Ascending aorta (tissue), 2 donors: ENCODE measurements around the gene HTR3E. TPM values are rescaled to one million over a fixed set of nuclear protein-coding genes. Genes with fewer than 3 reads are reported as not detected.

Experiments
- DNase-seq, 2 donors: peaks; one replicate each; pipeline ENCODE4 v3.0.0-alpha.2; 2019; ENCODE audit warnings: low spot score in 2 of 2
- H3K27ac ChIP-seq, 2 donors: fragments of 200-600 bp; sonication (generic); one replicate each; pipeline ENCODE4 v1.5.1; 2016 to 2017; ENCODE audit warnings: mild to moderate bottlenecking in 1 of 2
- H3K27me3 ChIP-seq: fragments of 200-600 bp; sonication (generic); one replicate; pipeline ENCODE4 v1.5.1; 2017
- H3K36me3 ChIP-seq, 2 donors: fragments of 200-600 bp; sonication (generic); one replicate each; pipeline ENCODE4 v1.5.1; 2016
- H3K4me1 ChIP-seq, 2 donors: fragments of 200-600 bp; sonication (generic); one replicate each; pipeline ENCODE4 v1.5.1; 2016 to 2017; ENCODE audit warnings: mild to moderate bottlenecking in 1 of 2
- H3K4me3 ChIP-seq, 2 donors: fragments of 200-600 bp; sonication (generic); one replicate each; pipeline ENCODE4 v1.5.1; 2016 to 2017; ENCODE audit warnings: mild to moderate bottlenecking in 1 of 2
- H3K9me3 ChIP-seq, 2 donors: fragments of 200-600 bp; sonication (generic); one replicate each; pipeline ENCODE4 v1.5.1; 2016
- CTCF ChIP-seq, 3 experiments: fragments of 200-600 bp in 2 of 3; fragments of 450-650 bp in 1 of 3; sonication (generic) in 2 of 3; IDR thresholded peaks; one replicate each; pipeline ENCODE4 v1.5.1; 2016 to 2019; ENCODE audit warnings: antibody characterized with exemption in 3 of 3, mild to moderate bottlenecking in 1 of 3, moderate library complexity in 1 of 3
- intact Hi-C: fragments of 100-400 bp; cut with DNase I; formaldehyde crosslinking; loops from one replicate; pipeline ENCODE4 v1.15.1; 2023
- total RNA-seq: library from RNA; depleted of rRNA; stranded (reverse); fragments of >200 nt; gene quantifications from one replicate; pipeline ENCODE4 v1.1.0, GENCODE V29; 2016

Gene HTR3E
- total RNA-seq = not detected

GRCh38 chr3:184096811-184097383, at the start of gene HTR3E:
TSS of gene HTR3E (plus strand) at chr3:184097064. CDS start at chr3:184097530, 466 bp downstream.
- peaks cover 0 to 11% of the 10 kb centered on the region in 2 donors for H3K9me3 ChIP-seq
- H3K36me3 ChIP-seq = no peaks in the 10 kb centered on the region
- no peaks in the 10 kb centered on the region for H3K27me3 ChIP-seq
- H3K4me1 ChIP-seq = no peaks in the 10 kb centered on the region
- DNase-seq = no peak
- no peak within 1 kb of the TSS for H3K4me3 ChIP-seq
- no peak within 1 kb of the TSS for H3K27ac ChIP-seq
- TF ChIP-seq CTCF (IDR thresholded peaks at IDR 0.05) = no peak
- intact Hi-C loops = no loop called here

GRCh38 chr3:184050217-184050847, 46.5 kb upstream of the HTR3E start:
- Histone ChIP-seq H3K36me3 (no peaks in the 10 kb centered on the region), H3K4me3 (no peak overlapping the region), H3K27ac (no peak overlapping the region), H3K4me1 (no peaks in the 10 kb centered on the region), H3K27me3 (no peaks in the 10 kb centered on the region), H3K9me3 (no peaks in the 10 kb centered on the region)
- TF ChIP-seq CTCF (IDR thresholded peaks at IDR 0.05) = no peak
- intact Hi-C loops = no loop called here
- no peak for DNase-seq

GRCh38 chr3:184052767-184053166, 44.1 kb upstream of the HTR3E start, which contains the start of gene HTR3C:
TSS of gene HTR3C (plus strand) at chr3:184053047. CDS start at chr3:184053081, 34 bp downstream.
- no peaks in the 10 kb centered on the region for H3K27me3 ChIP-seq
- no peaks in the 10 kb centered on the region for H3K36me3 ChIP-seq
- no peak within 1 kb of the TSS for H3K27ac ChIP-seq
- intact Hi-C loops = no loop called here
- no peak for TF ChIP-seq CTCF (IDR thresholded peaks at IDR 0.05)
- H3K4me1 ChIP-seq = no peaks in the 10 kb centered on the region
- no peak for DNase-seq
- no peaks in the 10 kb centered on the region for H3K9me3 ChIP-seq
- H3K4me3 ChIP-seq = no peak within 1 kb of the TSS

GRCh38 chr3:184058029-184058428, 38.8 kb upstream of the HTR3E start:
- Histone ChIP-seq H3K27ac (no peak overlapping the region), H3K9me3 (no peaks in the 10 kb centered on the region), H3K36me3 (no peaks in the 10 kb centered on the region), H3K27me3 (no peaks in the 10 kb centered on the region), H3K4me3 (no peak overlapping the region), H3K4me1 (no peaks in the 10 kb centered on the region)
- TF ChIP-seq CTCF (IDR thresholded peaks at IDR 0.05) = no peak
- DNase-seq = no peak
- intact Hi-C loops = no loop called here

GRCh38 chr3:184059424-184059823, 37.4 kb upstream of the HTR3E start:
- no peaks in the 10 kb centered on the region for H3K36me3 ChIP-seq
- no peaks in the 10 kb centered on the region for H3K4me1 ChIP-seq
- no peaks in the 10 kb centered on the region for H3K27me3 ChIP-seq
- no peak overlapping the region for H3K4me3 ChIP-seq
- no peak overlapping the region for H3K27ac ChIP-seq
- H3K9me3 ChIP-seq = no peaks in the 10 kb centered on the region
- DNase-seq = no peak
- intact Hi-C loops = no loop called here
- TF ChIP-seq CTCF (IDR thresholded peaks at IDR 0.05) = no peak
